Measurements from ENCODE around the gene HSPA4. TPM values are rescaled to one million over a fixed set of nuclear protein-coding genes. Genes with fewer than 3 reads are reported as not detected.
A peak's percentile ranks its signal among the peaks of the same experiment; 100 is the strongest.
"Not testable (repeated sequence)": the region's sequence is repeated elsewhere in the genome, so short reads cannot be mapped to it uniquely, and the experiment has no call there.

The HSPA4 gene
- total RNA-seq, 1 experiment from 2014 or later, result 123 TPM

DNA sequence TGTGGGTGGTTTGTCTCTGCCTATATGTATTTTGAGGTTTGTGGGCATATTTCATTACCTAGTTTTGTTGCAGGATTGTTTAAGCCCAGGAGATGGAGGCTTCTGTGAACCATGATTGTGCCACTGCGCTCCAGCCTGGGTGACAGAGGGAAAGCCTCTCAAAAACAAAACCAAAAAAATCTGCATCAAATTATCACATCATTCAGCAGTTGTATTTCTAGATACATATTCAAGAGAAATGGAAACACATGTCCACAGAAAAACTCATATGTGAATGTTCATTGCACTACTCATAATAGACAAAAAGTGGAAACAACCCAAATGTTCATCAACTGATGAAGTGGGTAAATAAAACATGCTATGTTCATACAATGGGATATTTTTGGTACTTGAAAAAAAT lies 29.9 kb downstream of the HSPA4 start:
- no peak for DNase-seq (ENCODE audit: low read depth)
- in situ Hi-C loops (cut with HindIII; ENCODE audit: low pct_unique_long_range_greater_than_20kb, low sequenced_read_pairs), result no loop called here

DNA sequence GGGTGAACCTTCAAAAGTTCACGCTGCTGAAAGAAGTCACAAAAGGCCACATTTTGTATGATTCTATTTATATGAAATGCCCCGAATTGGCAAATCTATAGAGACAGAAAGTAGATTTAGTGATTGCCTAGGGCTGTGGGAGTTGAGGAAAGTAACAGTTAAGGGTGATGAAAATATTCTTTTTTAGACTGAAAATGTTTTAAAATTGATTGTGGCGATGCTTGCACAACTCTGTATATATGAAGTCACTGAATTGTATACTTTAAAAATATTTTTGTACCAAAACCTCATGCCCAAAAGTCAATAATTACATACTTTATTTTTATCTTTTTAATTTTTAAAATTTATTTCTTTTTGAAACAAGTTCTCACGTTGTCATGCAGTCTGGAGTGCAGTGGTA lies 30.3 kb downstream of the HSPA4 start:
- in situ Hi-C loops (cut with HindIII; ENCODE audit: low pct_unique_long_range_greater_than_20kb, low sequenced_read_pairs), result no loop called here
- no peak for DNase-seq (ENCODE audit: low read depth)

DNA sequence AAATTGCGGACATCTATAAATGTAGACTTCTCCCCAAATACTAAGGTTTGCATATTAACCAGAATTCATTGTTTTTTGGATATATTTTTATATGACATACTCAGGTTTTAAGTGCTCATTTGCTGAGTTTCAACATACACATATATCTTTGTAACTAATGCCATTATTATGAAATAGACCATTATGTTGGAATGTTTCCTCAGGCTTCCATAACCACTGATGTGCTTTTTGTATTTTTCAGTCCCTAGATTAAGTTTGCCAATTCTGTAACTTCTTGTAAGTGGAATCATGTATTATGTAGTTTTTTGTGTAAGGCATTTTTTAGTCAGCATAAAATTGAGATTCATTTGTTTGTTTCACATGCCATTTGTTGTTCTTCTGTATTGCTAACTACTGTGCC lies 32.1 kb downstream of the HSPA4 start:
- DNase-seq (ENCODE audit: low read depth), result no peak
- in situ Hi-C loops (cut with HindIII; ENCODE audit: low pct_unique_long_range_greater_than_20kb, low sequenced_read_pairs), result no loop called here

- in situ Hi-C loops (cut with HindIII; ENCODE audit: low pct_unique_long_range_greater_than_20kb, low sequenced_read_pairs); DNase-seq (ENCODE audit: low read depth): not testable (repeated sequence)
Observed at GRCh38 chr5:133085171-133085570, 33.4 kb downstream of the HSPA4 start.

GRCh38 chr5:133086366-133086875 lies 34.6 kb downstream of the HSPA4 start:
- in situ Hi-C loops (cut with HindIII; ENCODE audit: low pct_unique_long_range_greater_than_20kb, low sequenced_read_pairs), result no loop called here
- DNase-seq (ENCODE audit: low read depth), result no peak

DNA sequence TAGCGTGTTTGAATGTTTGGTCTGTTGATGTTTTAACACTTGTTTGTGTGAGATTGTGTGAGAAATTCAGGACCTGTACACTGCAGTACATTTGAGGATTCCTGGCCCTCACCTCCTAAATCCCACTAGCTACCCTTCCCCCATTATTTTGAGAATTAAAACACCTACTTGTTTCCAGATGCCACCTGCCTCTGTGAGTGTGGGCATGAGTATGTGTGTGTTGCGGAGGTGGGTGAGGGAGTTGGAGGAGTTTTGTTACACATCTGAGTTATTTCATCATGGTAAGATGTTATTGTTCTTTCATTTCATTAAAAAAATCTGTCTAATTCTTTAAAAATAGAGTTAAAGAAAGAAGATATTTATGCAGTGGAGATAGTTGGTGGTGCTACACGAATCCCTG lies 36.3 kb downstream of the HSPA4 start:
- in situ Hi-C loops (cut with HindIII; ENCODE audit: low pct_unique_long_range_greater_than_20kb, low sequenced_read_pairs), result no loop called here
- DNase-seq (ENCODE audit: low read depth), result no peak

DNA sequence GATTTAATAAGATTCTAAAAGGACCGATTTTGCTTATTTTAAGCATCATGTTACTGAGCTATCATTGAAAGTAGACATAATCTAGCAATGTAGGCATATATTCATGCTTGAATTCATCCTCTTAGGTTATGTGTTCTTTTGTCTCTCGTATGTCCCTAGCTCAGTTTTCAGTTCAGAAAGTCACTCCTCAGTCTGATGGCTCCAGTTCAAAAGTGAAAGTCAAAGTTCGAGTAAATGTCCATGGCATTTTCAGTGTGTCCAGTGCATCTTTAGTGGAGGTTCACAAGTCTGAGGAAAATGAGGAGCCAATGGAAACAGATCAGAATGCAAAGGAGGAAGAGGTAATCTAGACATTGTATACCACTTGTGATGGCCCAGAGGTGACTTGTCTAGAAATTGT lies 39.2 kb downstream of the HSPA4 start:
- DNase-seq (ENCODE audit: low read depth), result no peak
- in situ Hi-C loops (cut with HindIII; ENCODE audit: low pct_unique_long_range_greater_than_20kb, low sequenced_read_pairs), result no loop called here

DNA sequence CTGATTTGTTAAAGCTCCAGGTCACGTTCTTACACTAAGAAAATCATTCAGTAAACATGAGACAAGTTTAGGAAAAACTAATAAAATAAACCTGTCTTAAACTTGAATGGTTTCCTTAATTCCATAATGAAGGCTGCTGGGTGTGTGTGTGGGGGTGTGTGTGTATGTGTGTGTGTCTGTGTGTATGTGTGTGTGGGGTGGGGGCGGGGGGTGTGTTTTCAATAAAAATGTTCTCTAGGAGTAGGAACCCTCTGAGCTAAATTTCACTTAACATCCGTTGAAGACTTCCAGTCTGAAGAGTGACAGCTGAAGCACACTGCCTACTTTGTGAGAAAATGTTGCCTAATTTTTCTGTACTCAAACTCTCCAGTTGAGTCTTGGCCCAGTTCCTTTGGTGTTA lies 54.5 kb downstream of the HSPA4 start:
- DNase-seq (ENCODE audit: low read depth), result no peak
- in situ Hi-C loops (cut with HindIII; ENCODE audit: low pct_unique_long_range_greater_than_20kb, low sequenced_read_pairs), result no loop called here

- in situ Hi-C loops (cut with HindIII; ENCODE audit: low pct_unique_long_range_greater_than_20kb, low sequenced_read_pairs), result no loop called here
- no peak for DNase-seq (ENCODE audit: low read depth)
Observed at GRCh38 chr5:133106761-133107572, 55.2 kb downstream of the HSPA4 start.

DNA sequence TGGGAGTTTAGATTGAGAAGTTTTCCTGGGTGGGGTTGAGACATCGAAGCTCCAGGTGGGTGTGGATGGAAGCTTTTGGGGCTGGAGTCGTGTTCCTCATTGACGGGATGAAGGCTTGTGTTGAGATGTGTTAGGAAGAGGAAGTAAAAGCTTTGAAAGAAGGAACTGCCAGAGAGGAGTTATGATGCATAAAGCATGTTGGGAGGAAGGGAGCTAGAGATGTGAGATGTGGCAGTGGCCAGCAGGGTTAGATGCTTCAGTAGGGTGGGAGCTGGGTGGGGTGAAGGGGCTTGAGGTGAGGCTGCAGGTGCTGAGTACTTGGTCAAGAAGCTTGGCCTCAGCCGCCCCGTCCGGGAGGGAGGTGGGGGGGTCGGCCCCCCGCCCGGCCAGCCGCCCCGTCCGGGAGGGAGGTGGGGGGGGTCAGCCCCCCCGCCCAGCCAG lies 56.7 kb downstream of the HSPA4 start:
- in situ Hi-C loops (cut with HindIII; ENCODE audit: low pct_unique_long_range_greater_than_20kb, low sequenced_read_pairs), result no loop called here

GRCh38 chr5:133109655-133110483 lies 58.1 kb downstream of the HSPA4 start:
- in situ Hi-C loops (cut with HindIII; ENCODE audit: low pct_unique_long_range_greater_than_20kb, low sequenced_read_pairs), result no loop called here

More for the DNA sequence above, 56.7 kb downstream of the HSPA4 start:
- DNase-seq (ENCODE audit: low read depth), result no peak

GRCh38 chr5:133110709-133111108 lies 58.9 kb downstream of the HSPA4 start:
- in situ Hi-C loops (cut with HindIII; ENCODE audit: low pct_unique_long_range_greater_than_20kb, low sequenced_read_pairs), result no loop called here
- DNase-seq (ENCODE audit: low read depth), result no peak

More at GRCh38 chr5:133109655-133110483, 58.1 kb downstream of the HSPA4 start:
- DNase-seq (ENCODE audit: low read depth), result no peak

DNA sequence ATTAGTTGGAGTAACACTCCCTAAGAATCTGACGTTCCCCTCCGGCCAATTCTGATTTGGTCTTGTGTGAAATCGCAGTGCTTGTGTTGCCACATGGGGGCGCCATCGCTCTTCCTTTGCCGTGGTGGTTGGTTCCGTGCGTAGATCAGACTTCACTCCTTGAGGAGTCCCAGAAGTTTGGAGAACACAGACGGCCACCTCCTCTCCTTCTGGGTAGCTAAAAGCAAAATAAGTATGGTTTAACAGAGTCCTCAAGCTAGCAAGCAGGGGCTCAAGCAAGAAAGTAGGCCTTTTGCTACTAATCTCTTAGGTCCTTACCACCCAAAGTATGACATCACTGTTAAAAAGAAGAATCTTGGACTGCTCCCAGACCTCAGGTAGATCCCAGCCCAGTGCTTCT lies 59.5 kb downstream of the HSPA4 start:
- DNase-seq (ENCODE audit: low read depth), result peak; percentile 63
- in situ Hi-C loops (cut with HindIII; ENCODE audit: low pct_unique_long_range_greater_than_20kb, low sequenced_read_pairs), result no loop called here

- in situ Hi-C loops (cut with HindIII; ENCODE audit: low pct_unique_long_range_greater_than_20kb, low sequenced_read_pairs), result no loop called here
- no peak for DNase-seq (ENCODE audit: low read depth)
Observed at GRCh38 chr5:133112026-133112660, 60.3 kb downstream of the HSPA4 start.

- in situ Hi-C loops (cut with HindIII; ENCODE audit: low pct_unique_long_range_greater_than_20kb, low sequenced_read_pairs), result no loop called here
- DNase-seq (ENCODE audit: low read depth), result no peak
Observed at GRCh38 chr5:133113331-133114061, 61.7 kb downstream of the HSPA4 start.

DNA sequence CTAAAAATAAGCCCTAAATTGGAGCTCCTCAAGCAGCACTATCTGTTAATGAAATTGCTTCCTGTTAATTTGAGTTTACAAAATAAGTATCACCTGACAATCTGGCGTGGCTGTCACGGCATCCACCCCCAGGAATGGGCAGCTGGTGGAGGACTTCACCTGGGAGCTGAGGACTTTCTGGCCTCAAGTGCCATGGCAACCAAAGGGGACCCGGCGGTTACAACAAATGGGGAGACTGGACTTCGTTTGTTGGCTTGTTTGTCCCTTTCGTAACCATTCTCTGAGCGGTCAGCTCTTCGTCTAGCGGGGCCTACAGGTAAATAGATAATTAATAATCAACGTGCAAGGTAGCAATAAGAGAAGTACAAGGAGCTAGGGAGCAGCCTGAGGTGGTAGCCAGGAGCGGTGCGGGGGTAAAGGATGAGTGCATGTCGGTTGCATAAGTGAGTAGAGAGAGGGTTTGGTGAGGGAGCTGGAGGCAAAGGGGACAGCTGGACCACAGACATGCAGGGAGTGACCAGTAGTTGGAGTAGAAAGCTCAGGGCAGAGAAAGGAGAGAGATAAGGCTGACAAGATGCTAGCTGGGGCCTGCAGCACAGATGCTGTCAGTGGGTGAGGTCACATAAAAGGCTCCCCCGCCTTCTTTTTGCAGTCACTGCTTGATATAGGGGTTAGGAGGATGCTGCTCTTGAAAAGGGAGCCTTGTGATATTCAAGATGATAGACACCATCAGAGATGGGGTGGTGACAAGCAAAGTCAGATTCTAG lies 62.5 kb downstream of the HSPA4 start:
- no peak for DNase-seq (ENCODE audit: low read depth)
- in situ Hi-C loops (cut with HindIII; ENCODE audit: low pct_unique_long_range_greater_than_20kb, low sequenced_read_pairs), result no loop called here

DNA sequence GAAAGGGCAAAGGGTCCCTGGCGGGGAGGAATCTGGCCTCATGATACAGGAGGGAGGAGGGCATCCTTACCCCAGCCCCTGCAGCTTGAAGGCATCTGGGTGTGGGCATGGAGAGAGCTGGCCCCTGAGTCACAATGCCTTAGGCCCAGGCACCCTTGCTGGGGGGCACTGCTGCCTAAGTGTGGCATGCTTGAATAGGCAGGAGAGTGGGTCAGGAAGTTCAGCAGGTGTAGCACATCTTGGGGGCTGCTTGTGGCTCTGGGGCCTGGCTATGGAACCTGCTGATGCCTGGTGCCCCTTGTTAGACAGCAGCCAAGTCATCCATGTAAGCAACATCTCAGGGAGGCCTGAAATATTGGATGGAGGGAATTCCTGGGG lies 63.1 kb downstream of the HSPA4 start:
- no peak for DNase-seq (ENCODE audit: low read depth)
- in situ Hi-C loops (cut with HindIII; ENCODE audit: low pct_unique_long_range_greater_than_20kb, low sequenced_read_pairs), result no loop called here

All from Caki2 (cell line).